Mucosa of descending colon (tissue), 3 donors: ENCODE data around the gene SMIM35. TPM values are rescaled to one million over a fixed set of nuclear protein-coding genes. Genes with fewer than 3 reads are reported as not detected.

Source experiments
- ATAC-seq: fragments of 200-7000 bp; cut with Tn5 transposase; one replicate; pipeline ENCODE4 v1.9.1; 2020; ENCODE audit warnings: mild to moderate bottlenecking, moderate library complexity
- DNase-seq, 3 donors: peaks; one replicate each; pipeline ENCODE4 v3.0.0-alpha.2; 2020
- H3K36me3 ChIP-seq: fragments of 200-600 bp; one replicate; pipeline ENCODE4 v1.8.0; 2021; ENCODE audit warnings: low read depth, mild to moderate bottlenecking
- H3K4me1 ChIP-seq: fragments of 200-600 bp; one replicate; pipeline ENCODE4 v1.8.0; 2021; ENCODE audit warnings: low read depth, mild to moderate bottlenecking
- H3K4me3 ChIP-seq: fragments of 200-600 bp; one replicate; pipeline ENCODE4 v1.8.0; 2021; ENCODE audit warnings: mild to moderate bottlenecking
- H3K9me3 ChIP-seq: fragments of 200-600 bp; one replicate; pipeline ENCODE4 v1.8.0; 2021; ENCODE audit warnings: mild to moderate bottlenecking
- CTCF ChIP-seq: fragments of 200-600 bp; IDR thresholded peaks from one replicate; pipeline ENCODE4 v1.8.0; 2022; ENCODE audit warnings: antibody characterized with exemption, mild to moderate bottlenecking
- intact Hi-C, 2 donors: fragments of 100-400 bp; cut with DNase I in 1 of 2; cut with micrococcal nuclease in 1 of 2; formaldehyde crosslinking; loops; one replicate each; pipeline versions ENCODE4 v1.11.0 to v1.11.1; 2022; cut with DNase I, micrococcal nuclease
- total RNA-seq, 3 donors: library from RNA; stranded (reverse); fragmentation: NEBNext Ultra II Directional in 2 of 3; extraction: Animal tissue kit (Norgen Biotek cat#: 25700) in 2 of 3; gene quantifications; one replicate each; pipeline versions ENCODE4 v1.2.1 to v1.2.4, GENCODE V29; 2021 to 2023
- donor health status: DM: no; HTN: no; CAD: no; lungs with moderate emphysema.
- donor health status: DM: no; HTN: no; CAD: no.
- donor health status: DM: no; HTN: yes; CAD: no.

Gene SMIM35
- total RNA-seq, 3 donors from 2014 or later = not detected

GRCh38 chr11:117995472-117995871, 91.3 kb downstream of the SMIM35 start:
- Histone ChIP-seq H3K4me1 (peaks cover 2% of the 10 kb centered on the region), H3K4me3 (no peak overlapping the region), H3K36me3 (no peaks in the 10 kb centered on the region), H3K9me3 (no peaks in the 10 kb centered on the region)
- peak in 1 of 3 donors; percentile 48 for DNase-seq
- intact Hi-C loops = no loop called here
- TF ChIP-seq CTCF = no peak
- ATAC-seq = no peak

- TF ChIP-seq CTCF = no peak
- intact Hi-C loops = no loop called here
- ATAC-seq (peak; percentile 31), DNase-seq (peak in 1 of 3 donors; percentile 48)
- Histone ChIP-seq H3K9me3 (no peaks in the 10 kb centered on the region), H3K36me3 (no peaks in the 10 kb centered on the region), H3K4me1 (peaks cover 2% of the 10 kb centered on the region), H3K4me3 (no peak overlapping the region)
Measured at GRCh38 chr11:117993988-117994745, 92.6 kb downstream of the SMIM35 start.

GRCh38 chr11:117992620-117993019, 94.1 kb downstream of the SMIM35 start:
- TF ChIP-seq CTCF = no peak
- H3K4me3 ChIP-seq = no peak overlapping the region
- DNase-seq (no peak), ATAC-seq (peak; percentile 6)
- H3K36me3 ChIP-seq = no peaks in the 10 kb centered on the region
- intact Hi-C loops = no loop called here
- H3K4me1 ChIP-seq = peaks cover 2% of the 10 kb centered on the region
- no peaks in the 10 kb centered on the region for H3K9me3 ChIP-seq

GRCh38 chr11:117992136-117992535, 94.6 kb downstream of the SMIM35 start:
- Histone ChIP-seq H3K4me1 (peaks cover 2% of the 10 kb centered on the region), H3K4me3 (no peak overlapping the region), H3K36me3 (no peaks in the 10 kb centered on the region), H3K9me3 (no peaks in the 10 kb centered on the region)
- ATAC-seq (no peak), DNase-seq (no peak)
- no peak for TF ChIP-seq CTCF
- intact Hi-C loops = no loop called here

GRCh38 chr11:117989351-117990102, 97.2 kb downstream of the SMIM35 start:
- ATAC-seq = no peak

More at GRCh38 chr11:117989351-117990102, 97.2 kb downstream of the SMIM35 start:
- H3K4me1 ChIP-seq = peaks cover 2% of the 10 kb centered on the region
- DNase-seq = peak in 1 of 3 donors; percentile 47
- no peak for TF ChIP-seq CTCF
- no peaks in the 10 kb centered on the region for H3K36me3 ChIP-seq
- H3K4me3 ChIP-seq = no peak overlapping the region
- H3K9me3 ChIP-seq = no peaks in the 10 kb centered on the region
- intact Hi-C loops = no loop called here
